Endothelial cell of umbilical vein (primary cell): Measurements from ENCODE around the gene PITPNM3. TPM values are rescaled to one million over a fixed set of nuclear protein-coding genes. Genes with fewer than 3 reads are reported as not detected.

Experiments
- BruUV-seq: library from RNA; stranded (reverse); fragments of 400-500 nt; replicated peaks from 2 replicates; lab custom pipeline; 2021; lab: Mats Ljungman, UMichigan
- CTCF ChIA-PET: fragments of 300-600, 350-600 bp; sonication (Branson Sonifier 250); formaldehyde crosslinking; loops from one replicate; lab custom pipeline; 2021; ENCODE audit warnings: antibody characterized with exemption, inconsistent platforms; lab: Charles Lee
- POLR2A ChIA-PET: fragments of 300-600, 350-600 bp; sonication (Branson Sonifier 250); formaldehyde crosslinking; loops from one replicate; lab custom pipeline; 2021; ENCODE audit warnings: antibody characterized with exemption, inconsistent platforms; lab: Charles Lee
- DNase-seq: peaks from one replicate; pipeline ENCODE4 v3.0.0-alpha.2; 2011; ENCODE audit warnings: low read depth, low spot score
- FAIRE-seq: peaks from 2 replicates; lab custom pipeline; 2011; peaks lifted over from hg19 to GRCh38; lab: Jason Lieb, UNC
- H2AFZ ChIP-seq: 2 replicates; pipeline ENCODE4 v1.6.0; 2012; ENCODE audit warnings: low read depth, low read length, control low read depth, inconsistent platforms
- H3K27ac ChIP-seq: 2 replicates; pipeline ENCODE4 v1.5.1; 2011; ENCODE audit warnings: low read depth, mild to moderate bottlenecking, control low read depth, low read length, moderate library complexity; ENCODE audit not compliant: insufficient read depth
- H3K27me3 ChIP-seq, 2 experiments: 2 replicates each; pipeline versions ENCODE4 v1.6.0 to v1.6.1; 2011; ENCODE audit warnings: low read length in 2 of 2, mixed read lengths in 1 of 2; ENCODE audit not compliant: control insufficient read depth in 2 of 2, insufficient read depth in 2 of 2
- H3K36me3 ChIP-seq, 2 experiments: 2 replicates in 1 of 2; 3 replicates in 1 of 2; pipeline ENCODE4 v1.5.1; 2011; ENCODE audit warnings: low read length in 2 of 2, mild to moderate bottlenecking in 1 of 2, moderate library complexity in 1 of 2; ENCODE audit not compliant: control insufficient read depth in 2 of 2, insufficient read depth in 2 of 2; ENCODE audit errors: extremely low read depth in 1 of 2
- H3K4me1 ChIP-seq: 3 replicates; pipeline ENCODE4 v1.5.1; 2011; ENCODE audit warnings: mild to moderate bottlenecking, low read length; ENCODE audit not compliant: control insufficient read depth, insufficient read depth; ENCODE audit errors: extremely low read depth
- H3K4me2 ChIP-seq: 2 replicates; pipeline ENCODE4 v1.6.1; 2011; ENCODE audit warnings: low read length, control low read depth, mixed read lengths; ENCODE audit not compliant: insufficient read depth
- H3K4me3 ChIP-seq, 3 experiments: fragments of 200-600 bp in 1 of 3; sonication (generic), shearing (Covaris generic) in 1 of 3; replicated peaks in 1 of 3; 2 replicates each; pipeline ENCODE4 v1.5.1; 2011 to 2016; ENCODE audit warnings: control low read depth in 3 of 3, low read length in 3 of 3, mild to moderate bottlenecking in 2 of 3, inconsistent platforms in 1 of 3, low read depth in 1 of 3, moderate library complexity in 1 of 3; ENCODE audit not compliant: insufficient read depth in 1 of 3
- H3K79me2 ChIP-seq: 2 replicates; pipeline ENCODE4 v1.6.0; 2012; ENCODE audit warnings: low read length, inconsistent platforms; ENCODE audit not compliant: control insufficient read depth, insufficient read depth
- H3K9ac ChIP-seq: replicated peaks from 2 replicates; pipeline ENCODE3; 2011; ENCODE audit warnings: low read length, control low read depth; ENCODE audit not compliant: insufficient read depth; ENCODE audit errors: extremely low read depth
- H3K9me1 ChIP-seq: replicated peaks from 3 replicates; pipeline ENCODE4 v1.6.0; 2011; ENCODE audit warnings: mild to moderate bottlenecking, low read length; ENCODE audit not compliant: control insufficient read depth, insufficient read depth; ENCODE audit errors: extremely low read depth
- H3K9me3 ChIP-seq: replicated peaks from 2 replicates; pipeline ENCODE4 v1.5.1; 2012; ENCODE audit warnings: low read length, inconsistent platforms; ENCODE audit not compliant: control insufficient read depth, insufficient read depth
- H4K20me1 ChIP-seq: replicated peaks from 2 replicates; pipeline ENCODE3; 2011; ENCODE audit warnings: mild to moderate bottlenecking, low read length; ENCODE audit not compliant: control insufficient read depth, insufficient read depth; ENCODE audit errors: extremely low read depth
- FOS ChIP-seq: IDR thresholded peaks from 2 replicates; pipeline ENCODE4 v1.6.1; 2011; ENCODE audit warnings: mild to moderate bottlenecking, low read length, moderate library complexity, borderline replicate concordance; ENCODE audit not compliant: insufficient read depth
- GATA2 ChIP-seq: IDR thresholded peaks from 2 replicates; pipeline ENCODE4 v1.7.0; 2011; ENCODE audit warnings: low read depth, mild to moderate bottlenecking, moderate library complexity, mixed read lengths, low read length; ENCODE audit not compliant: insufficient read length, insufficient read depth
- JUN ChIP-seq: IDR thresholded peaks from 2 replicates; pipeline ENCODE4 v1.6.1; 2011; ENCODE audit warnings: borderline replicate concordance, low read depth; ENCODE audit not compliant: insufficient read length, insufficient read depth
- MYC ChIP-seq: IDR thresholded peaks from one replicate; pipeline ENCODE4 v1.6.1; 2011; ENCODE audit warnings: mild to moderate bottlenecking, low read depth, low read length
- POLR2A ChIP-seq: IDR thresholded peaks from 2 replicates; pipeline ENCODE4 v1.6.1; 2012; ENCODE audit warnings: low read depth, mild to moderate bottlenecking, control low read depth, low read length
- POLR2AphosphoS5 ChIP-seq: IDR thresholded peaks from 2 replicates; pipeline ENCODE4 v1.6.1; 2012; ENCODE audit warnings: low read depth, mild to moderate bottlenecking, control low read depth, low read length, moderate library complexity; ENCODE audit not compliant: insufficient read depth
- dilution Hi-C: fragments of 300-500 bp; cut with MboI; formaldehyde crosslinking; loops from one replicate; pipeline ENCODE4 v1.15.0; 2019; ENCODE audit warnings: low sequenced_read_pairs; ENCODE audit not compliant: extremely low pct_ligation_motif_present
- intact Hi-C: fragments of 100-400 bp; cut with micrococcal nuclease; formaldehyde crosslinking; loops from one replicate; pipeline ENCODE4 v1.10.0; 2022
- polyA plus RNA-seq, 4 experiments: library from polyadenylated mRNA; depleted of rRNA in 3 of 4; stranded (reverse) in 3 of 4; unstranded in 1 of 4; fragments of >200 nt; gene quantifications; 2 replicates each; pipeline versions ENCODE4 v1.2.1 to v1.2.3, GENCODE V29; 2011 to 2012; ENCODE audit warnings: missing spikeins in 1 of 4
- total RNA-seq: library from RNA; stranded (reverse); gene quantifications from 2 replicates; pipeline ENCODE4 v1.2.3, GENCODE V29; 2021
- TF ChIP-seq, protein P1 (sequence below), 2 donors: IDR thresholded peaks; 1 replicate in 1 of 2; 2 replicates in 1 of 2; pipeline ENCODE4 v1.5.1; 2011; ENCODE audit warnings: low read length in 2 of 2, mild to moderate bottlenecking in 2 of 2, moderate library complexity in 2 of 2, control low read depth in 1 of 2, inconsistent platforms in 1 of 2, low read depth in 1 of 2; ENCODE audit not compliant: insufficient read depth in 1 of 2; ENCODE audit errors: extremely low read depth in 1 of 2
- TF ChIP-seq, protein P2 (sequence below): IDR thresholded peaks from 2 replicates; pipeline ENCODE4 v1.6.1; 2011; ENCODE audit not compliant: insufficient read depth, insufficient read length

Gene PITPNM3
- total and polyA plus RNA-seq, 2 donors (not counting 3 experiments of a cell fraction or from before 2014, with no cell fraction given), result 1.0 to 1.9 TPM

GRCh38 chr17:6437956-6438355 is 118.4 kb downstream of the PITPNM3 start:
- CTCF ChIA-PET, result interaction anchor here (0.9 kb wide), 1 partner anchor 25 kb away, joined by 4 read pairs; no protein-coding TSS in a partner anchor
- no peaks in the 10 kb centered on the region for H3K79me2 ChIP-seq
- TF ChIP-seq POLR2AphosphoS5, result no peak
- no peak for TF ChIP-seq MYC
- TF ChIP-seq GATA2, result no peak
- no peak for TF ChIP-seq POLR2A
- TF ChIP-seq JUN, result no peak
- TF ChIP-seq FOS, result no peak
- TF ChIP-seq, protein P1, sequence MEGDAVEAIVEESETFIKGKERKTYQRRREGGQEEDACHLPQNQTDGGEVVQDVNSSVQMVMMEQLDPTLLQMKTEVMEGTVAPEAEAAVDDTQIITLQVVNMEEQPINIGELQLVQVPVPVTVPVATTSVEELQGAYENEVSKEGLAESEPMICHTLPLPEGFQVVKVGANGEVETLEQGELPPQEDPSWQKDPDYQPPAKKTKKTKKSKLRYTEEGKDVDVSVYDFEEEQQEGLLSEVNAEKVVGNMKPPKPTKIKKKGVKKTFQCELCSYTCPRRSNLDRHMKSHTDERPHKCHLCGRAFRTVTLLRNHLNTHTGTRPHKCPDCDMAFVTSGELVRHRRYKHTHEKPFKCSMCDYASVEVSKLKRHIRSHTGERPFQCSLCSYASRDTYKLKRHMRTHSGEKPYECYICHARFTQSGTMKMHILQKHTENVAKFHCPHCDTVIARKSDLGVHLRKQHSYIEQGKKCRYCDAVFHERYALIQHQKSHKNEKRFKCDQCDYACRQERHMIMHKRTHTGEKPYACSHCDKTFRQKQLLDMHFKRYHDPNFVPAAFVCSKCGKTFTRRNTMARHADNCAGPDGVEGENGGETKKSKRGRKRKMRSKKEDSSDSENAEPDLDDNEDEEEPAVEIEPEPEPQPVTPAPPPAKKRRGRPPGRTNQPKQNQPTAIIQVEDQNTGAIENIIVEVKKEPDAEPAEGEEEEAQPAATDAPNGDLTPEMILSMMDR (IDR thresholded peaks at IDR 0.05; ENCODE audit: extremely low read depth in 1 of 2, insufficient read depth in 1 of 2, low read depth in 1 of 2, low read length in 2 of 2), result no peak
- TF ChIP-seq, protein P2, sequence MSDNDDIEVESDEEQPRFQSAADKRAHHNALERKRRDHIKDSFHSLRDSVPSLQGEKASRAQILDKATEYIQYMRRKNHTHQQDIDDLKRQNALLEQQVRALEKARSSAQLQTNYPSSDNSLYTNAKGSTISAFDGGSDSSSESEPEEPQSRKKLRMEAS, result no peak
- H3K36me3 ChIP-seq, result no peaks in the 10 kb centered on the region
- H3K4me2 ChIP-seq, result no peak overlapping the region
- BruUV-seq, result no TSS peak
- no peaks in the 10 kb centered on the region for H4K20me1 ChIP-seq
- H3K4me3 ChIP-seq, result no peak overlapping the region
- peaks cover 8 to 25% of the 10 kb centered on the region in 2 experiments for H3K27me3 ChIP-seq
- no peaks in the 10 kb centered on the region for H3K9me1 ChIP-seq
- H3K27ac ChIP-seq, result no peak overlapping the region
- H2AFZ ChIP-seq, result no peak overlapping the region
- intact Hi-C loops (loop anchor here (10.0 kb wide), 1 partner anchor 1193 kb away; no protein-coding TSS in a partner anchor), dilution Hi-C loops (no loop called here)
- H3K9me3 ChIP-seq, result no peaks in the 10 kb centered on the region
- no peak overlapping the region for H3K9ac ChIP-seq
- no peaks in the 10 kb centered on the region for H3K4me1 ChIP-seq
- POLR2A ChIA-PET, result interaction anchor here (0.6 kb wide), 1 partner anchor 357 kb away, joined by 3 read pairs; no protein-coding TSS in a partner anchor
- DNase-seq (no peak), FAIRE-seq (no peak)
